PC-3 (cell line): ENCODE data around the gene BLTP2. TPM values are rescaled to one million over a fixed set of nuclear protein-coding genes. Genes with fewer than 3 reads are reported as not detected.

ENCODE experiments used
- ATAC-seq: fragments of 200-7000 bp; cut with Tn5 transposase; 2 replicates; pipeline ENCODE4 v1.9.1; 2020; ENCODE audit warnings: mild to moderate bottlenecking, moderate library complexity
- BruUV-seq: library from RNA; stranded (reverse); fragments of 400-500 nt; replicated peaks from 2 replicates; lab custom pipeline; 2021; lab: Mats Ljungman, UMichigan
- CTCF ChIA-PET: fragments of 300-600 bp; sonication (Branson Sonifier 250); formaldehyde crosslinking; loops from one replicate; lab custom pipeline; 2022; ENCODE audit warnings: antibody characterized with exemption; lab: Charles Lee
- POLR2A ChIA-PET: fragments of 300-600 bp; sonication (Branson Sonifier 250); formaldehyde crosslinking; loops from one replicate; lab custom pipeline; 2022; ENCODE audit warnings: antibody characterized with exemption; ENCODE audit not compliant: unreplicated experiment; lab: Charles Lee
- DNase-seq: peaks from one replicate; pipeline ENCODE4 v3.0.0-alpha.2; 2015
- H2AFZ ChIP-seq: fragments of 300-600 bp; sonication (generic); 2 replicates; pipeline ENCODE4 v1.6.0; 2016; ENCODE audit warnings: antibody characterized with exemption, low read length
- H3F3A ChIP-seq: fragments of 300-600 bp; sonication (generic); one replicate; pipeline ENCODE4 v1.6.0; 2017; ENCODE audit warnings: antibody characterized with exemption, low read length, control low read depth, mild to moderate bottlenecking; ENCODE audit not compliant: unreplicated experiment
- H3K27ac ChIP-seq: fragments of 300-600 bp; sonication (generic); 2 replicates; pipeline ENCODE4 v1.5.1; 2016; ENCODE audit warnings: mild to moderate bottlenecking, low read length
- H3K27me3 ChIP-seq: fragments of 300-600 bp; sonication (generic); 2 replicates; pipeline ENCODE4 v1.6.1; 2016; ENCODE audit warnings: low read length, mixed read lengths
- H3K36me3 ChIP-seq: fragments of 300-600 bp; sonication (generic); 2 replicates; pipeline ENCODE4 v1.6.1; 2016; ENCODE audit warnings: low read depth, mixed run types, low read length, mixed read lengths
- H3K4me1 ChIP-seq: fragments of 300-600 bp; sonication (generic); 2 replicates; pipeline ENCODE4 v1.5.1; 2016; ENCODE audit warnings: low read length; ENCODE audit not compliant: insufficient read depth
- H3K4me2 ChIP-seq: fragments of 300-600 bp; sonication (generic); 2 replicates; pipeline ENCODE4 v1.6.0; 2016; ENCODE audit warnings: low read length
- H3K4me3 ChIP-seq: fragments of 300-600 bp; sonication (generic); 2 replicates; pipeline ENCODE4 v1.5.1; 2016; ENCODE audit warnings: mild to moderate bottlenecking, low read length, mixed read lengths
- H3K79me2 ChIP-seq: fragments of 300-600 bp; sonication (generic); 2 replicates; pipeline ENCODE4 v1.6.1; 2017; ENCODE audit warnings: low read length, mixed read lengths
- H3K9ac ChIP-seq: fragments of 300-600 bp; sonication (generic); 2 replicates; pipeline ENCODE4 v1.6.0; 2016; ENCODE audit warnings: mild to moderate bottlenecking, low read length
- H3K9me2 ChIP-seq: fragments of 300-600 bp; sonication (generic); replicated peaks from 2 replicates; pipeline ENCODE4 v1.6.1; 2016; ENCODE audit warnings: mixed run types, low read length, mixed read lengths
- H3K9me3 ChIP-seq: fragments of 300-600 bp; sonication (generic); 2 replicates; pipeline ENCODE4 v1.6.1; 2016; ENCODE audit warnings: low read length, mixed read lengths
- H4K20me1 ChIP-seq: fragments of 300-600 bp; sonication (generic); 2 replicates; pipeline ENCODE4 v1.6.1; 2016; ENCODE audit warnings: low read length, mixed read lengths
- CTCF ChIP-seq: fragments of 300-600 bp; sonication (generic); conservative IDR thresholded peaks from 2 replicates; pipeline ENCODE4 v1.5.1; 2017; ENCODE audit warnings: antibody characterized with exemption, low read depth, mild to moderate bottlenecking, low read length
- EZH2 ChIP-seq: fragments of 300-600 bp; sonication (generic); IDR thresholded peaks from one replicate; pipeline ENCODE4 v1.6.1; 2017; ENCODE audit warnings: antibody characterized with exemption, mild to moderate bottlenecking, low read length; ENCODE audit not compliant: unreplicated experiment
- EZH2phosphoT487 ChIP-seq: fragments of 300-600 bp; sonication (generic); IDR thresholded peaks from 2 replicates; pipeline ENCODE4 v1.6.1; 2018; ENCODE audit warnings: mild to moderate bottlenecking, antibody characterized with exemption, low read length, borderline replicate concordance
- intact Hi-C: fragments of 100-400 bp; cut with micrococcal nuclease; formaldehyde crosslinking; loops from 2 replicates; pipeline ENCODE4 v1.9.0; 2023
- total RNA-seq: library from RNA; depleted of rRNA; stranded (reverse); fragments of >200 nt; gene quantifications from 2 replicates; pipeline ENCODE4 v1.2.3, GENCODE V29; 2014

BLTP2 gene
- total RNA-seq, 1 experiment from 2014 or later = 103 TPM

- Histone ChIP-seq H3K4me2 (no peak overlapping the region), H3K4me3 (no peak overlapping the region), H2AFZ (no peak overlapping the region), H3K79me2 (no peaks in the 10 kb centered on the region), H3F3A (no peaks in the 10 kb centered on the region), H3K9ac (no peak overlapping the region), H3K9me2 (no peaks in the 10 kb centered on the region), H3K36me3 (peaks cover 32% of the 10 kb centered on the region; the same call in 1 of the 2 replicates), H3K27me3 (no peaks in the 10 kb centered on the region), H4K20me1 (no peaks in the 10 kb centered on the region), H3K27ac (no peak overlapping the region), H3K4me1 (no peaks in the 10 kb centered on the region), H3K9me3 (no peaks in the 10 kb centered on the region)
- CTCF ChIA-PET = no interaction called here
- POLR2A ChIA-PET = no interaction called here
- TF ChIP-seq CTCF = peak; percentile 72
- TF ChIP-seq EZH2 = no peak
- DNase-seq (peak; percentile 39), ATAC-seq (peak; percentile 65)
- no TSS peak for BruUV-seq
- intact Hi-C loops = loop anchor here (1.0 kb wide), 1 partner anchor 29 kb away; no protein-coding TSS in a partner anchor
These were observed 31.0 kb upstream of the BLTP2 start for GRCh38 chr17:28675980-28676379.

GRCh38 chr17:28675490-28675889 is 30.5 kb upstream of the BLTP2 start:
- TF ChIP-seq CTCF = no peak
- Histone ChIP-seq H3F3A (no peaks in the 10 kb centered on the region), H3K4me1 (no peaks in the 10 kb centered on the region), H3K36me3 (peaks cover 32% of the 10 kb centered on the region; the same call in 1 of the 2 replicates), H3K27ac (no peak overlapping the region), H2AFZ (no peak overlapping the region), H3K9ac (no peak overlapping the region), H3K4me3 (no peak overlapping the region), H3K4me2 (no peak overlapping the region), H3K9me3 (no peaks in the 10 kb centered on the region), H3K9me2 (no peaks in the 10 kb centered on the region), H4K20me1 (no peaks in the 10 kb centered on the region), H3K79me2 (no peaks in the 10 kb centered on the region), H3K27me3 (no peaks in the 10 kb centered on the region)
- ChIA-PET CTCF (interaction anchor here (0.5 kb wide), 1 partner anchor 39 kb away, joined by 3 read pairs; no protein-coding TSS in a partner anchor), POLR2A (no interaction called here)
- ATAC-seq = no peak
- no peak for DNase-seq
- intact Hi-C loops = no loop called here
- BruUV-seq = no TSS peak

- Histone ChIP-seq H3K9me2 (no peaks in the 10 kb centered on the region), H2AFZ (no peak overlapping the region), H3K36me3 (peaks cover 23% of the 10 kb centered on the region; the same call in 1 of the 2 replicates), H3K4me1 (no peaks in the 10 kb centered on the region), H3K4me2 (no peak overlapping the region), H3F3A (no peaks in the 10 kb centered on the region), H4K20me1 (no peaks in the 10 kb centered on the region), H3K27ac (no peak overlapping the region), H3K4me3 (no peak overlapping the region), H3K79me2 (peaks cover 39% of the 10 kb centered on the region), H3K27me3 (no peaks in the 10 kb centered on the region), H3K9ac (no peak overlapping the region), H3K9me3 (no peaks in the 10 kb centered on the region)
- DNase-seq (no peak), ATAC-seq (no peak)
- intact Hi-C loops = no loop called here
- ChIA-PET POLR2A (no interaction called here), CTCF (no interaction called here)
- BruUV-seq = no TSS peak
- no peak for TF ChIP-seq EZH2phosphoT487
- TF ChIP-seq CTCF = no peak
- TF ChIP-seq EZH2 = no peak
These were observed 25.0 kb upstream of the BLTP2 start for GRCh38 chr17:28669918-28670317.
